ENCODE measurements around the gene ZDHHC7.

ZDHHC7 gene

DNA sequence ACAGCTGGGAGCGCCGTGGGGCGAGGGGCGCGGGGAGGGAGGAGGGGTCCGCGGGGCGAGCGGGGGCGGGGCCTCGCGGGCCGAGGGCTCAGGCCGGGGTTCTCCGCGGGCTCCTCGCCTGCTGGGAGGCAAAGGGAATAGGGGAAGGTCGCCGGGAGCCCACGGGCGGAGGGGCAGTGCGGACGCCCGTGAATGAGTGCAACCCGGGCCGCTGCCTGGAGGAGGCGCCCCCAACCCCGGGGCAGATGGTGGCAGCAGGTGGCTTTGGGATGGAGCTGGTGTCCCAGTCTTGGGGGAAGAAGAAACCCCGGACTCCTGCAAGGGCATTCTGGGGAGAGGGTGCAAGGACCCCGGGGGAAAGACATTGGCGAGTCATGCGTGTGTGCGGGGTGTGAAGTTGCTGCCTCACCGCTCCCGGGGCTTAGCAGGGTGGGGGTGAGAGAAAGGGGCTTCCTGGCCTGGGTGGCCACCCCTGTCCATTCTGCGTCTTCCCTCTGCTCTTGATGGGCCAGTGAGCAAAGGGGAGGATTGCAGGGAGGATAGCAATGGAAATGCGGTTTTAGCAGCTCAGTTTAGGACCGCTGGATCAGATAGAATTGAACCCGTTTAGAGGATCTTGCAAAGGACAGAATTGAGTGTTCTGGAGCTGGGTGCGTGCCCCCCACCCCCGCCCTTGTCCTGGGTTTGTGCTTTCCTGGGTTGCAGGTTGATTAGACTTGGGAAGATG lies 16.8 kb upstream of the ZDHHC7 start:
- peak overlapping the region; percentile 56 for H3K4me3 ChIP-seq (ENCODE audit: low read length)
- TF ChIP-seq CTCF (IDR thresholded peaks at IDR 0.05; ENCODE audit: insufficient read depth, low read depth, low read length, missing control alignments): peak; percentile 9
- DNase-seq (ENCODE audit: low read depth): no peak

DNA sequence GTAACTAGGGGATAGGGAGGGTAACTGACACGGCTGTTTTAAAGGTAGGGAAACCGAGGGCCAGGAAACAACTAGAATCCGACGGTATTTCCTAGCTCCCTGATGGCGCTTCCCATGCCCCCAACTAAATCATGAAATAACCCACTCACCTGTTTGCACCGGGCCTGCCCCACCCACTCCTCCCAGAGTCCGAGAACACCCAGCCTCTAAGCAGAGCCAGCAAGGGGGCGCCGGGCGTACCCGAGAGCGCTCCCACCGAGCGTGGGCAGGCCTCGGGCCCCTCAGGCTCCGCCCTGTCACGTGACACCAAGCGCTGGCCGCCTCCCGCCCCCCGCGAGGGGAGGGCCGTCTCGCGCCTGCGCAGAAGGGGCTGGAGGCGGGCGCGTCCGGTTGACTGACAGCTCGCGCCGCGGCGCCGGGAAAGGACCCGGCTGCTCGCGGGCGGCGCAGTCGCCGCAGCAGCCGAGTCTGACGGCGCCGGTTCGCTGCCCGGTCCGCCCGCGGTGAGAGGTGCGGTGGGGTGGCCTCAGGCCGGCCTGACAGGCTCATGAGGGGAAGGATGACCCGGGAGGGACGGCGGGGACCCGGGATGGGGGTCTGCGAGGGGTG lies 16.1 kb upstream of the ZDHHC7 start, which contains the start of gene KIAA0513:
KIAA0513 (plus strand) TSS at position 447 of the 609 bp plus-strand sequence. CDS start 39,277 bp downstream, outside the sequence.
- peak within 1 kb of the TSS; percentile 89 for H3K4me3 ChIP-seq (ENCODE audit: low read length)
- peak; percentile 92 for DNase-seq (ENCODE audit: low read depth)
- TF ChIP-seq CTCF (IDR thresholded peaks at IDR 0.05; ENCODE audit: insufficient read depth, low read depth, low read length, missing control alignments): no peak

DNA sequence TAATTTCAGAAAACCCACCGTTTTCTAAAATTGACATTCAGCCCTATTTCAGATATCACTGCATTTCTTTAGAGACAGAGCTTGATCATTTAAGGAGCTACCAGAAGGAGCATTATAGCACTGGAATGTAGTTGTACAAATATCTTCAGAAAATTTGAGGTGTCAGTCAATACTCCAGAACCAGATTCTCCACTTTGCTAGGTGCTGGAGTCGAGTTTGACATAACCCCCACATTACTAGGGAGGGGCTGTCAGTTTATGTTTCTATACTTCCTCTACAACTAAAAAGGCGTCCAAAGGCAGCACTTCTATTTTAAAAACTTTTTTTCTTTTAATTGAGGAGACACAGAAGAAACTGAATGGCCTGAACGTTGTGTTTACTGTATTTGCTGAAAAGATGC lies 15.4 kb upstream of the ZDHHC7 start:
- DNase-seq (ENCODE audit: low read depth): peak; percentile 31
- no peak for TF ChIP-seq CTCF (IDR thresholded peaks at IDR 0.05; ENCODE audit: insufficient read depth, low read depth, low read length, missing control alignments)
- H3K4me3 ChIP-seq (ENCODE audit: low read length): peak overlapping the region; percentile 89

GRCh38 chr16:85025781-85026653 lies 14.7 kb upstream of the ZDHHC7 start:
- TF ChIP-seq CTCF (IDR thresholded peaks at IDR 0.05; ENCODE audit: insufficient read depth, low read depth, low read length, missing control alignments): no peak
- no peak for DNase-seq (ENCODE audit: low read depth)
- H3K4me3 ChIP-seq (ENCODE audit: low read length): peak overlapping the region; percentile 89

DNA sequence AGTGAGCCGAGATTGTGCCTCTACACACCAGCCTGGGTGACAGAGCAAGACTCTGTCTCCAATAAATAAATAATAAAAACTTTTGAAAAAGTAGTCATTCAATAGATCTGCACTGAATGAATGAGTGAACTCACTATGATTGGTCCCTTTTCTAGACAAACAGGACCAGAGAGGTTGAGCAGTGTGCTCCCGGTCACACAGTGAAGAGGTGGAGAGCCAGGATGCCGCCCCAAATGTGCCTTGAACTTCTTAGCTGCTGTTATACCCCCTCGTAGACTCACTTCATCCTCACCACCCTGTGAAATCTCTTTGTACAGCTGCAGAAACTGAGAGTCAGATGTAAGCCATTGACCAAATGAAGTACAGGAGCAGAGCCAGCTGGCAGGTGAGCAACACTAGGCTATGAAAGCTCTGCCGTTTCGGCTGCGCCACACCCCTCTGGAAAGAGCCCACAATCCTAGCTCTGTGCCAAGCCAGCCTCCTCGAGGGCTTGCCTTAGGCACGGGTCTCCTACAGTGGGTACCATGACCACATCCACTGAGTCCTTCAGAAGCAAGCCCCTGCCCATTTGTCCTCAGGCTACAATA lies 8.4 kb upstream of the ZDHHC7 start:
- no peak for DNase-seq (ENCODE audit: low read depth)
- no peak for TF ChIP-seq CTCF (IDR thresholded peaks at IDR 0.05; ENCODE audit: insufficient read depth, low read depth, low read length, missing control alignments)

GRCh38 chr16:85018529-85019236 lies 7.3 kb upstream of the ZDHHC7 start:
- no peak for TF ChIP-seq CTCF (IDR thresholded peaks at IDR 0.05; ENCODE audit: insufficient read depth, low read depth, low read length, missing control alignments)

More for the DNA sequence above, 8.4 kb upstream of the ZDHHC7 start:
- no peak overlapping the region for H3K4me3 ChIP-seq (ENCODE audit: low read length)

More at GRCh38 chr16:85018529-85019236, 7.3 kb upstream of the ZDHHC7 start:
- H3K4me3 ChIP-seq (ENCODE audit: low read length): no peak overlapping the region
- DNase-seq (ENCODE audit: low read depth): peak; percentile 66

All from epithelial cell of esophagus (primary cell).